Measurements from ENCODE around the gene TTC12.

DNA sequence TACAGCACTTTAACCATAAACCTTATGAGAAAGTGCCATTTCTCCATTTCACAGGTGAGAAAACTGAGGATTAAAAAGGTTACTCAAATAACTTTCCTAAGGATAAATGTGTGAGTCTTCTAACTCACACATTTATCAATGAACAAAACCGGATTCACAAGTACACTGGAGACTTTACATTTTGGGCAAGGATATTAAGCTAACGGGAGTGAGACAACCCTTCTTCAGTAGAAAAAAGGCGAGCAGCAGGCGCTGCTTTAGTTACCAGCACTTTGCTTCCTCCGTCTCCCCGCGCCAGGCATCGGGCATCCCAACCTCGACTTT is 356 bp upstream of the TTC12 start:
- TF ChIP-seq, protein P1, sequence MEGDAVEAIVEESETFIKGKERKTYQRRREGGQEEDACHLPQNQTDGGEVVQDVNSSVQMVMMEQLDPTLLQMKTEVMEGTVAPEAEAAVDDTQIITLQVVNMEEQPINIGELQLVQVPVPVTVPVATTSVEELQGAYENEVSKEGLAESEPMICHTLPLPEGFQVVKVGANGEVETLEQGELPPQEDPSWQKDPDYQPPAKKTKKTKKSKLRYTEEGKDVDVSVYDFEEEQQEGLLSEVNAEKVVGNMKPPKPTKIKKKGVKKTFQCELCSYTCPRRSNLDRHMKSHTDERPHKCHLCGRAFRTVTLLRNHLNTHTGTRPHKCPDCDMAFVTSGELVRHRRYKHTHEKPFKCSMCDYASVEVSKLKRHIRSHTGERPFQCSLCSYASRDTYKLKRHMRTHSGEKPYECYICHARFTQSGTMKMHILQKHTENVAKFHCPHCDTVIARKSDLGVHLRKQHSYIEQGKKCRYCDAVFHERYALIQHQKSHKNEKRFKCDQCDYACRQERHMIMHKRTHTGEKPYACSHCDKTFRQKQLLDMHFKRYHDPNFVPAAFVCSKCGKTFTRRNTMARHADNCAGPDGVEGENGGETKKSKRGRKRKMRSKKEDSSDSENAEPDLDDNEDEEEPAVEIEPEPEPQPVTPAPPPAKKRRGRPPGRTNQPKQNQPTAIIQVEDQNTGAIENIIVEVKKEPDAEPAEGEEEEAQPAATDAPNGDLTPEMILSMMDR (IDR thresholded peaks at IDR 0.05), result no peak
- TF ChIP-seq POLR2A (IDR thresholded peaks at IDR 0.05), result no peak
